Neuronal stem cell (in vitro differentiated cells): Measurements from ENCODE around the gene MCEMP1.
A peak's percentile ranks its signal among the peaks of the same experiment; 100 is the strongest.

Experiments
- DNase-seq: peaks from one replicate; pipeline ENCODE4 v3.0.0-alpha.2; 2013; ENCODE audit warnings: low spot score
- H2AFZ ChIP-seq: one replicate; pipeline ENCODE4 v1.6.1; 2013; ENCODE audit warnings: mild to moderate bottlenecking, low read length, inconsistent platforms
- H2AK5ac ChIP-seq: 2 replicates; pipeline ENCODE4 v1.6.1; 2013; ENCODE audit warnings: low read depth, mild to moderate bottlenecking, inconsistent platforms, low read length, moderate library complexity, mixed read lengths
- H2BK120ac ChIP-seq: 2 replicates; pipeline ENCODE4 v1.6.1; 2013; ENCODE audit warnings: low read depth, mild to moderate bottlenecking, inconsistent platforms, low read length, moderate library complexity, mixed read lengths
- H2BK12ac ChIP-seq: one replicate; pipeline ENCODE4 v1.6.1; 2013; ENCODE audit warnings: low read length, inconsistent platforms
- H2BK15ac ChIP-seq: 2 replicates; pipeline ENCODE4 v1.6.1; 2013; ENCODE audit warnings: mild to moderate bottlenecking, low read length, inconsistent platforms, mixed read lengths
- H2BK5ac ChIP-seq: one replicate; pipeline ENCODE4 v1.6.1; 2013; ENCODE audit warnings: inconsistent platforms, mild to moderate bottlenecking, low read length, moderate library complexity
- H3K14ac ChIP-seq: one replicate; pipeline ENCODE4 v1.6.1; 2013; ENCODE audit warnings: low read length, inconsistent platforms
- H3K18ac ChIP-seq: 2 replicates; pipeline ENCODE4 v1.6.1; 2013; ENCODE audit warnings: low read length, inconsistent platforms
- H3K23ac ChIP-seq: 2 replicates; pipeline ENCODE4 v1.6.1; 2013; ENCODE audit warnings: low read depth, mild to moderate bottlenecking, mixed read lengths, low read length, inconsistent platforms; ENCODE audit not compliant: poor library complexity
- H3K27ac ChIP-seq: replicated peaks from 3 replicates; pipeline ENCODE4 v1.5.1; 2013; ENCODE audit warnings: low read length, inconsistent platforms
- H3K27me3 ChIP-seq, 3 experiments: 2 replicates each; pipeline ENCODE4 v1.6.1; 2013; ENCODE audit warnings: low read length in 3 of 3, mild to moderate bottlenecking in 2 of 3, inconsistent platforms in 1 of 3, low read depth in 1 of 3, mixed read lengths in 1 of 3, moderate library complexity in 1 of 3; ENCODE audit not compliant: control insufficient read depth in 3 of 3, insufficient read depth in 3 of 3
- H3K36me3 ChIP-seq, 2 donors: replicated peaks in 1 of 2; 2 replicates each; pipeline ENCODE4 v1.6.1; 2013; ENCODE audit warnings: low read length in 2 of 2; ENCODE audit not compliant: control insufficient read depth in 2 of 2, insufficient read depth in 2 of 2
- H3K4ac ChIP-seq: 2 replicates; pipeline ENCODE4 v1.6.1; 2013; ENCODE audit warnings: inconsistent platforms, mild to moderate bottlenecking, low read length, moderate library complexity
- H3K4me1 ChIP-seq, 2 donors: 1 replicate in 1 of 2; 2 replicates in 1 of 2; pipeline ENCODE4 v1.6.1; 2013; ENCODE audit warnings: low read length in 2 of 2, low read depth in 1 of 2; ENCODE audit not compliant: control insufficient read depth in 2 of 2, insufficient read depth in 1 of 2
- H3K4me2 ChIP-seq: one replicate; pipeline ENCODE4 v1.6.1; 2013; ENCODE audit warnings: mild to moderate bottlenecking, low read length, inconsistent platforms; ENCODE audit not compliant: insufficient read depth, poor library complexity, severe bottlenecking
- H3K4me3 ChIP-seq, 2 donors: 2 replicates each; pipeline ENCODE4 v1.5.1; 2013; ENCODE audit warnings: low read length in 2 of 2, mild to moderate bottlenecking in 2 of 2, inconsistent platforms in 1 of 2, moderate library complexity in 1 of 2
- H3K79me1 ChIP-seq: one replicate; pipeline ENCODE4 v1.6.1; 2013; ENCODE audit warnings: low read depth, mild to moderate bottlenecking, inconsistent platforms, low read length, moderate library complexity
- H3K9ac ChIP-seq: one replicate; pipeline ENCODE4 v1.6.1; 2013; ENCODE audit warnings: mild to moderate bottlenecking, low read depth, low read length, inconsistent platforms; ENCODE audit not compliant: poor library complexity
- H3K9me3 ChIP-seq, 2 donors: replicated peaks in 1 of 2; 2 replicates each; pipeline versions ENCODE3 to v1.6.1; 2013; ENCODE audit warnings: low read length in 2 of 2, mild to moderate bottlenecking in 2 of 2, inconsistent platforms in 1 of 2, low read depth in 1 of 2, mixed read lengths in 1 of 2, moderate library complexity in 1 of 2; ENCODE audit not compliant: control insufficient read depth in 2 of 2, insufficient read depth in 1 of 2
- H4K8ac ChIP-seq: one replicate; pipeline ENCODE4 v1.6.1; 2013; ENCODE audit warnings: low read depth, mild to moderate bottlenecking, inconsistent platforms, low read length, moderate library complexity
- H4K91ac ChIP-seq: one replicate; pipeline ENCODE4 v1.6.1; 2013; ENCODE audit warnings: low read length, low read depth, mild to moderate bottlenecking, inconsistent platforms; ENCODE audit not compliant: poor library complexity
- WGBS, 2 donors: extraction: QIAGEN DNeasy Blood & Tissue Kit; methylation state at CpG; one replicate each; pipeline ENCODE4 v1.1.7; 2013; ENCODE audit warnings: missing lambda C conversion rate in 2 of 2, mixed read lengths in 1 of 2; ENCODE audit not compliant: insufficient read length in 2 of 2, insufficient replicate concordance in 1 of 2; ENCODE audit errors: extremely low coverage in 2 of 2; 5-methylcytosine and 5-hydroxymethylcytosine counted together

The MCEMP1 gene

DNA sequence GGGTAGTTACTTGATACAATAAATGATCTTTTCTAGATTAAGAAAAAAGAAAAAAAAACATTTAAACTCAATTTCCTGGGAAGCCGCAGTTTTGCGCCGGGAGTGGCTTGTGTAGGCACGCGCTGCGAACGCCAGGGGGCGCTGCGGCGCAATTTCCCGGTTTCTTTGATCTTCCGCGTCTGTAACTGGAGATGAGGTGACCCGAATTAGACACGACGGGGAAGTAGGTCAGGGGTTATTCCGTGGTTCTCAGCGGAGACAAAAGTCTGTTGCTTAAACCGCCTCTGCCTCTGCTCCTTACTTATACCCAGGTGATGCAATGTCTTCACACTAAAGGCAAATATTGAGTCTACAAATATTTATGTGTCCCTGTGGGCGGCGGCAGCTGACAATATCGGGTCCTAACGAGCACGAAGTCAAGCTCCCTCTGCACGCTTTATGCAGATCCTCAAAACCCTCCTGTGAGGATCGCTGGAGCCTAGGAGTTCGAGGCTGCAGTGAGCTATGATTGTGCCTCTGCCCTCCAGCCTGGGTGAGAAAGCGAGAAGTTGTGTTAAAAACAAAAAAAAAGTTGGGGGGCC is 24.7 kb upstream of the MCEMP1 start:
- no peak overlapping the region for H2AK5ac ChIP-seq
- H3K27ac ChIP-seq = peak overlapping the region; percentile 64
- no peaks in the 10 kb centered on the region for H3K9me3 ChIP-seq
- H3K27me3 ChIP-seq = peaks cover 0 to 16% (median 5%) of the 10 kb centered on the region in 3 experiments
- no peak overlapping the region for H3K4ac ChIP-seq
- H4K91ac ChIP-seq = no peak overlapping the region
- no peaks in the 10 kb centered on the region for H3K79me1 ChIP-seq
- peak; percentile 92 for DNase-seq
- no peak overlapping the region for H2BK5ac ChIP-seq
- peak overlapping the region; percentile 60 for H3K4me2 ChIP-seq
- H3K9ac ChIP-seq = no peak overlapping the region
- H4K8ac ChIP-seq = no peak overlapping the region
- no peak overlapping the region for H3K14ac ChIP-seq
- WGBS, 2 donors = no CpG with 5 or more reads among the region's 28 CpGs
- H3K4me1 ChIP-seq = peaks cover 2 to 3% of the 10 kb centered on the region in 2 donors
- no peak overlapping the region for H3K23ac ChIP-seq
- peak overlapping the region; percentile 51 for H2AFZ ChIP-seq
- no peak overlapping the region for H2BK120ac ChIP-seq
- H2BK12ac ChIP-seq = no peak overlapping the region
- no peaks in the 10 kb centered on the region for H3K36me3 ChIP-seq
- peak overlapping the region; percentile 78 for H3K18ac ChIP-seq
- peak overlapping the region in 1 of 2 donors; percentile 61 for H3K4me3 ChIP-seq
- H2BK15ac ChIP-seq = no peak overlapping the region

- Histone ChIP-seq H4K8ac (peak overlapping the region; percentile 65), H3K9ac (no peak overlapping the region), H3K79me1 (no peaks in the 10 kb centered on the region), H2AK5ac (no peak overlapping the region), H4K91ac (no peak overlapping the region), H3K4me1 (peaks cover 3 to 4% of the 10 kb centered on the region in 2 donors), H3K4me3 (no peak overlapping the region), H3K18ac (no peak overlapping the region), H2BK12ac (peak overlapping the region; percentile 22), H2AFZ (no peak overlapping the region), H3K27ac (no peak overlapping the region), H2BK15ac (no peak overlapping the region), H2BK120ac (no peak overlapping the region), H3K27me3 (peaks cover 0 to 16% (median 5%) of the 10 kb centered on the region in 3 experiments), H3K23ac (no peak overlapping the region), H3K14ac (no peak overlapping the region), H3K9me3 (no peaks in the 10 kb centered on the region), H3K4me2 (no peak overlapping the region), H3K4ac (no peak overlapping the region), H2BK5ac (no peak overlapping the region), H3K36me3 (no peaks in the 10 kb centered on the region)
- no peak for DNase-seq
- no CpG with 5 or more reads among the region's 8 CpGs for WGBS, 2 donors
Measured at GRCh38 chr19:7654401-7654800, 22.5 kb upstream of the MCEMP1 start.

DNA sequence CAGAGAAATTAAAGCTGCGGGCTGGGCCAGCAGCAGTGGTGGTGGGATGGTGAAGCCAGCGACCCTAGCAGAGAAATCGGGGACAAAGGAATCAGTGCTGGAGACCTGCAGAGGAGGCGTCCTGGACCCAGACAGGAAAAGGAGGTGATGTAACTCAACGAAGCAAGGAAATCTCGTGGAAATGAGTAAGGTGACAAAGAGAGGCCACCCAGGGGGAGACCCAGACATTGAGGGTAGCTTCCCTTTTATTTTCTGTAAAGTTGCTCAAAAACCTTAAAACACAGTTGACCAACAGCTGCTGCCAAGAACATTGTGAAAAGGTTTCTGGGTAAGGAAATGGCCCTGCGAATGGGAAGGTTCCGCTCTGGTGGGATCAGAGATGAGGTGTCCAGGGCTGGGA is 21.3 kb upstream of the MCEMP1 start:
- Histone ChIP-seq H3K4ac (no peak overlapping the region), H2BK5ac (no peak overlapping the region)
- DNase-seq = no peak

DNA sequence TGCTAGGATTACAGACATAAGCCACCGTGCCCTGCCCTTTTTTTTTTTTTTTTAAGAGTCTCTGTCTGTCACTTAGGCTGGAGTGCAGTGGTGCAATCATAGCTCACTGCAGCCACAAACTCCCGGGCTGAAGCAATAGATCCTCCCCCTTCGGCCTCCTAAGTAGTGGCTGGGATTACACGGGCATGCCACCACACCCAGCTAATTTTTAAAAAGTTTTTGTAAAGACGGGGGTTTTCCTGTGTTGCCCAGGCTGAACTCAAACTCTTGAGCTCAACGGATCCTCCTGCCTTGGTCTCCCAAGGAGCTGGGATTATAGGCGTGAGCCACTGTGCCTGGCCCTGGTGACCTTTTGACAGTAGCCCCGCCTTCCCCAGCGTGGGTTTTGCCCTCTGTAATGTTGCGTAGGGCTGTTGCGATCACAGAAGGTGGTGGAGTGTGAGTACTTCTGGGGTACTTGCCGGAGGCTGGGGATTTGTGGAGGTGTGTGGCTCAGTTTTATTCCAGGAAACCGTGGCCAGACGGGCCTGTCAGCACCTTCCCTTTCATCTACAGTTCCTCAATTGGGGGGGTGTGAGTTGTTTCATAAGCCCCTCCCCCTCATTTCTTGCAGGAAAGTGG is 19.6 kb upstream of the MCEMP1 start:
- Histone ChIP-seq H3K4ac (no peak overlapping the region), H2BK15ac (no peak overlapping the region), H3K4me2 (no peak overlapping the region), H2BK120ac (no peak overlapping the region), H4K8ac (no peak overlapping the region), H3K4me1 (peaks cover 1 to 4% of the 10 kb centered on the region in 2 donors), H3K4me3 (no peak overlapping the region), H2AFZ (peak overlapping the region; percentile 61), H3K18ac (no peak overlapping the region), H3K9me3 (no peaks in the 10 kb centered on the region), H3K27ac (no peak overlapping the region), H2BK12ac (no peak overlapping the region), H3K79me1 (peaks cover 1% of the 10 kb centered on the region), H3K23ac (no peak overlapping the region), H3K9ac (no peak overlapping the region), H2AK5ac (no peak overlapping the region), H2BK5ac (no peak overlapping the region), H4K91ac (no peak overlapping the region), H3K36me3 (no peaks in the 10 kb centered on the region), H3K14ac (no peak overlapping the region), H3K27me3 (peaks cover 0 to 4% (median 0%) of the 10 kb centered on the region in 3 experiments)
- WGBS, 2 donors = no CpG with 5 or more reads among the region's 14 CpGs
- DNase-seq = no peak

More for the DNA sequence above, 21.3 kb upstream of the MCEMP1 start:
- Histone ChIP-seq H3K27ac (no peak overlapping the region), H4K8ac (no peak overlapping the region), H3K79me1 (no peaks in the 10 kb centered on the region), H3K4me2 (no peak overlapping the region), H2BK12ac (no peak overlapping the region), H2BK15ac (peak overlapping the region; percentile 64), H3K9ac (no peak overlapping the region), H2AFZ (no peak overlapping the region), H3K23ac (no peak overlapping the region), H3K4me1 (peaks cover 3 to 4% of the 10 kb centered on the region in 2 donors), H3K14ac (no peak overlapping the region), H3K4me3 (no peak overlapping the region), H3K36me3 (no peaks in the 10 kb centered on the region), H3K9me3 (no peaks in the 10 kb centered on the region), H3K27me3 (peaks cover 0 to 12% (median 5%) of the 10 kb centered on the region in 3 experiments), H4K91ac (no peak overlapping the region), H2BK120ac (no peak overlapping the region), H2AK5ac (no peak overlapping the region), H3K18ac (no peak overlapping the region)
- WGBS, 2 donors = no CpG with 5 or more reads among the region's 8 CpGs
